ENCODE measurements around the gene CCDC85A.

The CCDC85A gene

DNA sequence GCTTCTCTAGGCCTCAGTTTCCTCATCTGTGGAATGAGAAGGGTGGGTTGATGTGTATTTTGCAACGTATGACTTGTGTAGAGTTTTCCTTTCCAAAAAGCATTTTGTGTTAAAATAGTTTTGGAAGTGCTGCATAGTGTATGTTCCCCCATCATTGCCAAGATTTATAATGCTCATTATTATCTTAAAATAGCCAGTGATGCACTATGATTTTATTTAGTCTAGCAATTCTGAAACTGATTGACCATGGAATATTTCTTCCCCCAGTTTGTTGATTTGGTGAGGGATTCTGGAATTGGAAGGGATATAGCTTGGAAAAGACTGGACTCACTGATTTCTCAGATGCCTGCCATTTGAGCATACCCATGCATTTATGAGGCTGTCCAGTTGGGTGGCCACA is 130.6 kb downstream of the CCDC85A start:
- DNase-seq: no peak

DNA sequence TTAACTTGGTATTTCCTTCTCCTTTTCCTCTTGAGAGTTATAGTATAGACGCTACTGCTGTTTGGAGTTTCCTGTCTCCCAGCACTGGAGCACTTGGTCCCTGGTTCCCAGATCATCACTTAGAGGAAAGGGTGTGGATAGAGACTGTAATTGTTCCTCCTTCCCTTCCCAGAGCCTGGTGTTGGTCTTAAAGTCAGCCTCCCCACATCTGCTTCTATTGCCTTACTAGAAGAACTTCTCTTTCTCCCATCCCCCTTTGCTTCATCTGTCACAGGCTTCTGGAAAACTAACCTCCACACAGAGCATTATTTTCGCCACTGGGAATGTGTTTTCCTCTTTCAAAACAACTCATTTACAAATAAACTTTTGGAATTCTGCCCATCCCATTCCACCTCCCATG is 131.0 kb downstream of the CCDC85A start:
- DNase-seq: no peak

DNA sequence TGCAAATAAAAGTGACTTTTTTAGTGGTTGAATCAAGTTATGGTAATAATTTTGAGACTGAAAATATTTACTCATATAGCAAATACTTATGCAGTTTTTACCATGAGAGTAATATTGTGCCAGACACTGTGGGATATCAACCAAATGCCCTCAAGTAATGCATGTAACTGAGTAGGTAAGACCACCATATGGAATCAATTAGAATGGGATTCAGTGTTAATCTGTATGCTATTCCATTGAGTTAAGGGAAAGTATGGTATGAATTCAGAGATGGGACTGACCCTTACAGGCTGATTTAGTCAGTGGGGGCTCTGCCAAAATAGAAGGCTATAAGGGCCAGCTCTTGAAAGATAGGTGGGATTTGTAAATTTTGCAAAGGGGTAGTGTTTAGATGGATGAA is 131.6 kb downstream of the CCDC85A start:
- DNase-seq: no peak

DNA sequence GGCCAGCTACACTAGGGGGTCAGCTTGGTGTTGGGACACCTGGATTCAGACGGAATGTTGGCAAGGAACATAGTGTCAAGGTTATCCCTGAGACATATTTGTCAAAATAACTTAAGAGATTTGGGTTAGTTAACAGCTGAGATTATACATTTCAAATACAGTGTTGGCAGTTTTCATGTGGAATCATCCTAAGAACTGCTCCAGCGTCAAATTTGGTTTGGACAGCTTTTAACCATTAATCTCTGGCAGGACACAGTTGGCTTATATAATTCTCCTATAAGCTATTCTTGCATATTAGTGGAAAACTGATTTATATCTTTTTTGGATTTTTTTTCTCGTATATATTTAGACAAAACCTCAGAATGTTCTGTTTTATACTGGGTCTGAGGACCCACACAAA is 132.2 kb downstream of the CCDC85A start:
- DNase-seq: no peak

DNA sequence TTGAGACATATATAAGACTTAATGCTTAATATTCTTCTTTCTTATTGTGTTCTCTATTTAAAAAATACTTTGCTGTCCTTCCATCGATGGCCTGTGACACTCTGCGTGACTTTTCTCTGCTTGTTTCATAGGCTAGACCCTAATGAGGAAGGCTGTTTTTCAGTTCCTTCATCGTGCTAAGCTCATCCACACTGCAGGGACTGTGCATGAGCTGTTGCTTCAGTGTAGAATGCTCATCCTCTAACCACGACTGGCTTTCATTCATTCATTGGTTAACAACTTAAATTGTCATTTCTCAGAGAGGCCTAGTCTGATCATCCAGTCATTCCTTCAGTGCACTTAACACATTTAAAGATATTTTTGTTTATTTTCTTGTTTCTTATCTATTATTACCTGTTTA is 134.4 kb downstream of the CCDC85A start:
- DNase-seq: no peak

DNA sequence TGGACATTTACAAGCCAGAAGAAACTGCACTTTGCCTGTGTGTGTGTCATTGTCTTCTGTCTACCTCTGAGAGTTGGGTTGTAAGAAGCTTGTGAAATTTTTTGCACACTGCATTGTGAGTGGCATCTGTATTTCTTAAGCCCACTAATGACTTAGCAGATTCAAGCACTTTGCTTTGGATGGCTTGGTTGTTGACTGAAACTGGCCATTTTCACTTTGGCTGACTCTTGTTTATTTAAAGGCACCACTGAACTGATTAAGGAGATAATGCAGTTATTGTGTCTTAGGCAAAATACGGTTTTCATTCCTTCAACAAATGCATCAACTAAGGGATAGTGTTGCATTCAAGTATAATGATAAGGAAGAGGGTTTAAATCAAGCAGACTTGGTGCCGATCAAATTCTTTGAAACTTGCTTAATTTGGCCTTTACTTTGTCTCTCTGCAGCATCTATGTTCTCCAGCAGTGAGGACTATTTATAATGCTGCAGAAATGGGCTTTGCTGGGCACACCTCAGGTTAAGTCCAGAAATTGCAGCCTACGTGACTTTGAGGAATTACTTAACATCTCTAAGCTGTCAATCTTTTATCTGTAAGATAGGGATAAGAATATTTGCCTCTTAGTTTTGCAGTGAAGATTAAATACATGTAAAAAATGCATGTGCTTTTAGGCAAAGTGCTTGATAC is 142.0 kb downstream of the CCDC85A start:
- no peak for DNase-seq

DNA sequence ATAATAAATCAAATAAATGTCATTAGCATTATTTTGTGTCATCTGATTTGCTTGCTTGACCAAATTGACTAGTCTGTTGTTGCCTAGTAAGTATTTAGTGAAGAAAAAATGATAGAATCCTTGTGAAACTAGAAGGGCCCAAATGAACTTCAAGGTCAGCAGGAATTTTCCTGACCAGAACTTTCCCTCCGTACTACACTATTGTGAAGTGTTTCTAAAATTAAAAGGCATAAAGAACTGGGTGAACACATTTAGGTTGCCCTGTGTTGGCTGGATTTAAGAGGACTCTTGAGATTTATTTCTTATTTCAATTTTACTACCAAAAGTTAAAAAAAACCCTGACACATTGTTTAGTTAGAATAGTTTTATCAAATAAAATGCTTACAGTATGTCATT is 142.6 kb downstream of the CCDC85A start:
- no peak for DNase-seq

DNA sequence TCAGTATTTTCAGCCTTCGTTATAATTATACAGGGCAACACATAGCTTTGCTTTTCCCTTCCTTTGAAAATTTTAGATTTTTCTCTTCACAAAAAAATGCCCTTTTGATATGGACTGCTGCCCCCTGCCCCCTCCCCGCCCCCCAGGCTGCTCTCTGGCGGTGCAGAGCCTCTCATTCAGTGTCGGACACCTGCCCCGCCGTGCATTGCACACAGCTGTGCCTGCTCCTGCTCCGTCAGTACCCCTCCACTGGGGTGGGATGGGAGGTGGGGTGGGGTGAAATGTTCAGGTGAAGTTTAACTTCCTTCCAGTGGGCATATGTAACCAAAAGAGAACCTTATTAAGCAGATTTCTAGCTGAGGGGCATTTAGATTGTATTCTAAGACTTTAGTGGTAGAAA is 148.0 kb downstream of the CCDC85A start:
- DNase-seq: no peak

DNA sequence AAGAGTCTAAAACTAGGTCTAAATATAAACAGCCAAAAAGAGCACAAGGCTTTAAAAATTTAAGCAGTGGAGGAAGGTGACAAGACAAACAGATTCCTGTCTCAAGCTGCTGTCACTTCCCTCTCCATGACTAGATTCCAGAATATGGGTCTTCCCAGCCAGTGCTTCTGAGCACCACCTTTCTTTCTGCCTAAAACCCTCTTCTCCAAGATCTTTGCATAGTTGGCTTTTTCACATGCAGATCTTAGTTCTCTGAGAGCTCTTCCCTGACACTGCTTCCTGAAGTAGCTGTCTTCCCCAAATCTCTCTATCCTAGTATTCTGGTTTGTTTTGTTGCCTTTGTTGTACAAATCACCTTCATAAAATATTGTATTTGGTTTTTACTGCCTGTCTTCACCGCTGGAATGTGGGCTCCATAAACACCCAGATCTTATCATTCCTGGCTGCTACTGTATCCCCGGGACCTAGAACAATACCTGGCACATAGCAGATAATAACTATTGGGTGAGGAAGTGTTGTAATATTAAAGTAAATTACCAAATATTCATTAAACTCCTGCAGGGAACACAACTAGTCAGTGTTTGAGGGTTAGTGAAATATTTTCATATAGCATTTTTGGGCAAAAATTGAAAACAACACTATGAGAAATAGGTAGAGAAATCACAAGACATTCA is 150.2 kb downstream of the CCDC85A start:
- DNase-seq: no peak

DNA sequence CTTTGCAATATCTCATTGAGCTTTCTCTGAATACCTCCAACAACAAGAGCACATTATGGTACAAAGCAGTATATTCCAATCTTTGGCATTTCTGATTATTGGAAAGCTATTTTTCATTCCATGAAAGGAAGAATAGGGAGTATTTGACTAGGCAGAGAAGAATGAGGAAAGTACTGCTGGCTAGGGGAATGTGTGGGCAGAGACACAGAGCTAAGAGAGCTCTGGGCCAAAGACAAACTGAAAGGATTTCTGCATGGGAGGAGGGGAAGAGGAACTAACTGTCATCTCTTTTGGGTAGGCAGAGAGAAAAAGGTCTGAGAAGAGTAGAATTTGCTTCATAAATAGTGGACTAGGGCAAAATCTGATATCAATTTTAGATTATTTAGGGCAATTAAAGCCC is 150.8 kb downstream of the CCDC85A start:
- no peak for DNase-seq

DNA sequence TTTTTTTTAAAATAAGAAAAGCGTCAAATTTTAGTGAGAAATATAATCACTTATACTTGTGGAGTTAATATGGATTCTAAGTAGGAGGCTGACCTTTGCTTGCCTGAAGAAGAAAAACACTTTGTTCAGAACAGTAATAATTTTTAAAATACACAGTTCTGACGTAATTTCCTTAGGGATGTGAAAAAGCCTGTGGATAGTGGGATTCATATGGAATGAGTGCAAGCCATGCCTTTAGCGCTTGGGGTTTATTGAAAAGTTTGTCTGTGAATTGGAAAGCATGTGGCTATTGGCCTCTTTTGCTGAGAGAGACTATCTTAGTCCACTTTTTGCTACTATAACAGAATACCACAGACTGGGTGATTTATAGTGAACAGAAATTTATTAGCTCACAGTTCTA is 151.3 kb downstream of the CCDC85A start:
- DNase-seq: no peak

DNA sequence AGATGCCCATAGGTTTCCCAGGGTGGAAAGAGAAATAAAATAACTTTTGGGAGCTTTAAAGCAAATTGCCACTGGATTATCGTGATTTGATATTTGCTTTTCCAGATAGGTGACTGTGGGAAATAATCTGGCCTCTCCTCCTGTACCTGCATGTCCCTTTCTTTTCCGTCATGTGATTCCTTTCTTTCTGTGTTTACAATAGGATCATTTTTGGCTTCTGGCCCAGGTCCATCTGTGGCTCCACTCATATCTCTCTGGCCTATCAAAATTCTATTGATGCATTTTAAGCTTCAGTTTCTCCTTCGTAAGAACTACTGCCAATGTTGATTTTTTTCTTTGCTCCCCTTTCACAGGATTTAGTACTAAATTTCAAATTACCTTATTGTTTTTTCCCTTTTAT is 153.6 kb downstream of the CCDC85A start:
- no peak for DNase-seq

DNA sequence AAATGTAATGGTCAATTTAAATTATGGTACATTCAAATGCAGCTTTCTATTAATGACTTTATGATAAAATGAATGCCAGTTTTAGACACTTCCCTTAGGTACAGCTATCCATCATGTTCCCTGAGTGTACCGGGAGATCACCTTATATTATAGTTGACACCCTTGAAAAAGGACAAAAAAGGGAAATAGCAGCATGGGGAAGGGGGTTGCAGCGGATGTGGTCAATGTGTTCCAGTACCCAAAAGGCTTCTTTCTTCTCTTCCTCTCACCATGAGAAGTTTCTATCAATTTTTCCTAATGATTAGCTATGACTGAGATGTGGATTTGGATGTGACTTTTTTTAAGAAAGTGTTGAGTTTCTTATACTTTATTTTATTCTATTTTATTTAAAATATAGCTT is 154.4 kb downstream of the CCDC85A start:
- no peak for DNase-seq

DNA sequence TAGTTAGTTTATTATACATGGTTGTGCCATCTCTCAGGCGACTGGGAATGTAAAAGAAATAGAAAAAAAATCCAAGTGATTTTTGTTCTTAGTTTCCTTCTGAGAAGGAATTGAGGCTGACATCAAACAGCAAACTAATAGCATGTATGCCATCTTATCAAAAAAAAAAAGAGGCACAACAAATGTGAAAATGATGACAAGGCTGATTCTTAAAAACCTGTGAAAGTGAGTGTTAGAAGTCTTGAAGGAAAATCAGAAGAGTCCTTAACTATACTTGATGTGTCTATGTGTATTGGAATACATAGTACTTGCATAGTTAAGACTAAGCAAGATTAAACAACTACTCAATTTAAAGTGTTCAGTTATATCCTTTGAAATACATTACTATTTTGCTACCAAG is 161.0 kb downstream of the CCDC85A start:
- no peak for DNase-seq

DNA sequence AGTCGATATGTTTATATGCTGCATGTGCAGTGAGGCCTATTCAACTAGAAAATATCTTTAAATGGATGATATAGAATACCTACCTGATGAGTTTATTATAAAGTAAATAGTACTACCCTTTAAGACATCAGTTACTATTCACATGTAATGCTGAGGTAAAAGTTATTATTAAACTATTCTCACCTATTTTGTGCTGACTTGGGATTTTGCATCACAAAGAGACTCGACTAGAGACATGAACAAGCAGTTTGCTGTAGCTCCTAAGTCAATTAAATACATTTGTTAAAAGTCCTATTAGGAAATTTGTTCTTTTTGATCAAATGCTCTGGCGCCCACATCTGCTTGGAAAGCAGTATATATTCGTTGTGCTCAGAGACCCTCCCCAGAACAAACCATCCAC is 164.1 kb downstream of the CCDC85A start:
- DNase-seq: no peak

DNA sequence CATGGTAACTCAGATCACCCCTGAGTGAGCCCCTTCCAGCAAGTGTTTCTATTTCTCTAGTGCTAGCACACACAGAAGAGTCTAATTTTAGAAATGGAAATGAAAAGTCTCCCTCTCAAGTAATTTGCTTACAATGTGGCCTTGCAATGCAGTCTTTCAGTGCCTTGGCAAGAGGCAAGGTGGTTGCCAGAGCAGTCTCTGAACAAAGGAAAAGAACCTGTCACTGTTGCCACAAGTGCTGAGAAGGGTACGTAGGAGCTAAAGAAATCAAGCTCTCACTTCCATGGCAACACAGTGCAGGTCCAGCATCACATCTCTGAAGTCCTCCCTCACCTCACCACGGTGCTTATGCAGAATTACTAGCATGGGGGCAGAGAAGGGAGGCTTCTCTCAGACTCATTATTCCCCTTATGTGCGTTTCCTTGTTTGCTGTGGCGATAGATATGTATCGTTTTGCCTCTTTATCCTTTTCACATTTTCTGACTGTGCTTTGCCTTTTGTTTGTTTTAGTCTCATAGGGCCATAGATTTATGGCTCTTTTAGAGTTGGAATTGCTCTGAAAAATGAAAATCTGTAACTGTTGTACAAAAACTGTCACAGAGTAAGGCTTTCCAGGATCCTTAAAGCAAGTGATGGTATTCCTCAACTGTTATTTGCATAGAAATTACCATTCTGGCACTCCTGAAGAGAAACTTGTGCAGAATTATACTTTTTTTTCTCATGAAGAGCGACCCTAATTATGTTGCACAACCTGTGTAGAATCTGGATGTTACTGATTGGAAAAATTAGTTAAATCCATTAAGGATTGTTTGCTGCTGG is 164.8 kb downstream of the CCDC85A start:
- DNase-seq: no peak

DNA sequence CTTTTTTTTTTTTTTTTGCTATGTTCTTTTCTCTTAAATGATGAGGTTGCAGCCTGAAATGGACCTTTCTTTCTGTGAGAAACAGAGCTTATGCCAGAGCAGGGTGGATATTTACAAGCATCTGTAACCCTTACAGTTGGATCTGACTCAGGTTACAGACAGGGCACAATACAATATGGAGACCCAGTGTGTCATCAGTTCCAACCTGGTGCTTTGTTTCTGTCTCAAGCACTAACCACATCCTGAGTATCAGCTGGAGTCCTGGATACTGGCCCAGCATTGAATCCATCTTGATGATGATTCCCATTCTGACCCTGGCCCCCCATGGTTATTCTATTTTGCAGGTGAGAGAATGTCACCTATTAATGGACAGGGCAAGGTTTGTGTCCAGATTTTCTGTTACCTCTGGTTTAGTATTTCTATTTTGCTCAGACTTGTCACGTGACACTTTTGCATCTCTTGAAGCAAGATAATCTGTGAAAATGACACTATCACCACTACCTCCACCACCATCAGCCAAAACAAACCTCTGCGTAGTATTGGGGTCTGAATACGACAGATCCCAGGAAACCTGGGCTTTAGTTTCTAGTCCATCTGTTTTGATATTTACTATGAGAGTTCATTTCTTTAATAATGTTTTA is 174.0 kb downstream of the CCDC85A start:
- no peak for DNase-seq

DNA sequence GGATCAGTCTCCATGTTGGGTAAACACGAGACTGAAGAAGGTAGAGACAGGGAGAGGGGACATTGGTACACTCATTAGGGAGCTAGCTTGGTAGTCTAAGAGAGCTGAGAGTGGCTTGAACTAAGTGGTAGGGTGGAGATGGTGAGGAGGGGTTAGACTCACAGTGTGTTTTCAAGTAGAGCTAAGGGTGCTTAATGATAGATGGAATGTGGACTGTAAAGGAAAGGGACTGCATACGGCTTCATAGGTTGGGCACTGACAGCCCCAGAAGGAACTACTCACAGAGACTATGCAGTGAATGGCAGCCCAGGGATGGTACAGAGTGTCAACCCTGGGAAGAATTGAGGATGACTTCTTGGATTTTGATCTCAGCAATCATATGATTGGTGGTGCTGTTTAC is 178.1 kb downstream of the CCDC85A start:
- no peak for DNase-seq

DNA sequence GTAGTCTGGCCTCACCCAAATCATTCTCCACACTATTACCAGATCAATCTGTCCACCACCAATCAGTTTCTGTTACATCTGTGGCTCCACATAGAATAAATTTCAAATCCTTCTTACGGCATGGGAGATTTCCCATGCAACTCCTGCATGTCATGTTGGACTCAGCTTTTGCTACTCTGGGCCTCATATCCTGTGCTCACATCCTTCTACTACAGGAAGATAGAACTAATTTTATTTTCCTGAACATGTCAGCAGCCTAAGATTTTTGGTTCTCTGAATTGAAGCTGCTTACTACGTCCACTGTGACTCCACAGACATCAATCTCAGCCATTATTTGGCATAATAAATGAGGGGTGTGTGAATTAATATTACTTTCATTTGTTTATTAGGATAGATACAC is 181.1 kb downstream of the CCDC85A start:
- DNase-seq: no peak

DNA sequence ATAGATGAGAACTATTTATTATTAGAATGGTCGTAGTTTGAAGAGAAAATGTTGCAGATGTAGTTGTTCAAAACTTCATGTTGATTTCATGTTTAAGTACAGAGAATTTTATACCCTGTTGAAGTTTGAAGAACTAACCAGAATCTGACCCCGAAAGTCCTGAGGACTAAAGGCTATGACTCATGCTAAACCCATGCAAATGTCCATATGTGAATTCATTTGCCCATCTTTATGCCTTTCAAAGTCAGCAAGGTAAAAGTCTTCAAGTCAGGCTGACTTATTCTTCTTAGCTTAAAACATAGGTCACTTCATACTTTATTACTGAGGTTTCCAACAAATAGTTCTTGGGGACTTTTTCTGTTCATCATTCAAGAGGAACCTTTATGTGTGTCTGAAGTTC is 185.5 kb downstream of the CCDC85A start:
- no peak for DNase-seq

DNA sequence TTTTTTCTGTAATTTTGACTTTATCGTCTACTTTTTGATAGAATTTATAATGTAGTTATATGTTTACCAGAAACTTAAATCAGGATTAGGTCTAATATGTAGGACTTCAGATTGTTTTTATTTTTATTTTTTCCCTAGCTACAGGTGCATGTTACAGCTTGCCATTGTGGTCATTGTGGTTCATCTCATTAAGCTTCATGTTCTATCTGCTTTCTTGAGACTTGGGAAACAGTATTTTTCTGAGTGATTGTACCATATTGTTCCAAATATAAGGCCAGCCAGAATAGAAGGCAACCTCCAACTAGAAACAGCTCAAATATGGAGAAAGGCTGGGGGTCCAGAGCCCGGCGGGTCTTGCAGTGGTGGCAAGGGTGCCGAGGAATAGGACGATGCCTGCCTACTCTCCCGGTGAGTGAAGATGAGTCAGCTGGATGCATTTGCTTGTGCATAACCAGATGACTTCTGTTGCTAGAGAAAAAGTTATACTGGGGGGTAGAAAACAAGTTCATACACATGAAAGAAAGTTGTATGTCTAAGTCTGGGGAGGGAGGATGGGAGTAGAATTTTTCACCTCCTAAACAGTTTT is 188.4 kb downstream of the CCDC85A start:
- DNase-seq: no peak

DNA sequence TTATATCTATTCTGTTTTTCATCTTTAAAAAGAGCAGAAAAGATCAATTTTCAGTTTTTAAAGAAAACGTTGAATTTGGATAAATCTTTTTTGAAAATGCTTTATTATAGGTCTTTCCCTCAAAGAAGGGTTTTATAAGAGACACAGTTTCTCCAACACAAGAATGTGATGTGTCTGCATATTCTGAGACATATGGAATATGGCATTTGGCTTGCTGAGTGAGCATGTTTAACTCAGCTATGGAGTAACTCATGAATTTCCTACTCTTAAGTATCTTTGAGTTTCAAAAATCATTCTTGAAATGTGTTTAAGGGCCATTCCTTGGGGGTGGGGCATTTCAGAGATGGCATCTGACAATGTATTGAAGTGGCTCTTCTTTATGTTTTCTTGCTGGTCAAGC is 191.5 kb downstream of the CCDC85A start:
- no peak for DNase-seq
